Parathyroid adenoma (tissue), 2 donors: ENCODE results near the gene ACKR2.

Source experiments
- H2AFZ ChIP-seq: fragments of 300-600 bp; sonication (generic); one replicate; pipeline ENCODE4 v1.7.0; 2017; ENCODE audit warnings: antibody characterized with exemption, mild to moderate bottlenecking
- H3K27ac ChIP-seq: fragments of 300-600 bp; sonication (generic); one replicate; pipeline ENCODE4 v1.7.0; 2017
- H3K27me3 ChIP-seq: fragments of 300-600 bp; sonication (generic); one replicate; pipeline ENCODE4 v1.7.0; 2017; ENCODE audit warnings: low read length; ENCODE audit not compliant: control insufficient read depth, insufficient read depth
- H3K36me3 ChIP-seq: fragments of 300-600 bp; sonication (generic); one replicate; pipeline ENCODE4 v1.7.0; 2017; ENCODE audit warnings: low read length; ENCODE audit not compliant: control insufficient read depth, insufficient read depth
- H3K4me1 ChIP-seq: fragments of 300-600 bp; sonication (generic); one replicate; pipeline ENCODE4 v1.7.0; 2017; ENCODE audit warnings: control low read depth
- H3K4me2 ChIP-seq: fragments of 300-600 bp; sonication (generic); one replicate; pipeline ENCODE4 v1.7.0; 2017; ENCODE audit warnings: low read length
- H3K4me3 ChIP-seq: fragments of 300-600 bp; sonication (generic); one replicate; pipeline ENCODE4 v1.7.0; 2017; ENCODE audit warnings: low read depth, low read length
- H3K79me2 ChIP-seq: fragments of 300-600 bp; sonication (generic); one replicate; pipeline ENCODE4 v1.7.0; 2017; ENCODE audit warnings: control low read depth
- H3K9ac ChIP-seq: fragments of 300-600 bp; sonication (generic); one replicate; pipeline ENCODE4 v1.7.0; 2017; ENCODE audit warnings: mild to moderate bottlenecking
- H3K9me3 ChIP-seq: fragments of 300-600 bp; sonication (generic); one replicate; pipeline ENCODE4 v1.7.0; 2017; ENCODE audit warnings: low read length; ENCODE audit not compliant: control insufficient read depth
- CTCF ChIP-seq: fragments of 300-600 bp; sonication (generic); IDR thresholded peaks from one replicate; pipeline ENCODE4 v1.7.0; 2017; ENCODE audit warnings: antibody characterized with exemption, mild to moderate bottlenecking
- donor health status: primary hyperparathyroidism.

Gene ACKR2

GRCh38 chr3:42844815-42845214, 35.6 kb downstream of the ACKR2 start:
- TF ChIP-seq CTCF: no peak
- no peak overlapping the region for H3K27ac ChIP-seq
- H2AFZ ChIP-seq: no peak overlapping the region
- no peak overlapping the region for H3K4me3 ChIP-seq
- H3K27me3 ChIP-seq: no peaks in the 10 kb centered on the region
- no peaks in the 10 kb centered on the region for H3K4me1 ChIP-seq
- H3K36me3 ChIP-seq: no peaks in the 10 kb centered on the region
- H3K4me2 ChIP-seq: no peak overlapping the region
- H3K9me3 ChIP-seq: no peaks in the 10 kb centered on the region
- no peak overlapping the region for H3K9ac ChIP-seq
- H3K79me2 ChIP-seq: no peaks in the 10 kb centered on the region

GRCh38 chr3:42846685-42847522, 37.7 kb downstream of the ACKR2 start:
- no peaks in the 10 kb centered on the region for H3K36me3 ChIP-seq
- H3K27me3 ChIP-seq: no peaks in the 10 kb centered on the region
- no peak overlapping the region for H3K4me3 ChIP-seq
- no peak overlapping the region for H3K9ac ChIP-seq
- no peak overlapping the region for H3K27ac ChIP-seq
- H3K4me2 ChIP-seq: no peak overlapping the region
- no peak for TF ChIP-seq CTCF
- H3K9me3 ChIP-seq: no peaks in the 10 kb centered on the region
- H2AFZ ChIP-seq: no peak overlapping the region
- H3K4me1 ChIP-seq: no peaks in the 10 kb centered on the region
- H3K79me2 ChIP-seq: no peaks in the 10 kb centered on the region

GRCh38 chr3:42847731-42848130, 38.5 kb downstream of the ACKR2 start:
- H3K4me1 ChIP-seq: no peaks in the 10 kb centered on the region
- no peak overlapping the region for H3K27ac ChIP-seq
- no peak overlapping the region for H3K9ac ChIP-seq
- no peaks in the 10 kb centered on the region for H3K9me3 ChIP-seq
- no peak for TF ChIP-seq CTCF
- no peak overlapping the region for H3K4me3 ChIP-seq
- no peaks in the 10 kb centered on the region for H3K27me3 ChIP-seq
- no peaks in the 10 kb centered on the region for H3K36me3 ChIP-seq
- H3K79me2 ChIP-seq: no peaks in the 10 kb centered on the region
- no peak overlapping the region for H3K4me2 ChIP-seq
- no peak overlapping the region for H2AFZ ChIP-seq

GRCh38 chr3:42849017-42849416, 39.8 kb downstream of the ACKR2 start:
- Histone ChIP-seq H3K79me2 (no peaks in the 10 kb centered on the region), H3K9ac (no peak overlapping the region), H3K4me2 (no peak overlapping the region), H3K36me3 (no peaks in the 10 kb centered on the region), H3K4me3 (no peak overlapping the region), H3K9me3 (no peaks in the 10 kb centered on the region), H3K27ac (no peak overlapping the region), H2AFZ (no peak overlapping the region), H3K4me1 (no peaks in the 10 kb centered on the region), H3K27me3 (no peaks in the 10 kb centered on the region)
- TF ChIP-seq CTCF: no peak

GRCh38 chr3:42850263-42850662, 41.0 kb downstream of the ACKR2 start:
- H3K27ac ChIP-seq: no peak overlapping the region
- no peak overlapping the region for H3K4me3 ChIP-seq
- no peak overlapping the region for H3K9ac ChIP-seq
- H3K79me2 ChIP-seq: no peaks in the 10 kb centered on the region
- no peak overlapping the region for H2AFZ ChIP-seq
- TF ChIP-seq CTCF: no peak
- no peaks in the 10 kb centered on the region for H3K9me3 ChIP-seq
- H3K4me2 ChIP-seq: no peak overlapping the region
- H3K4me1 ChIP-seq: no peaks in the 10 kb centered on the region
- H3K27me3 ChIP-seq: no peaks in the 10 kb centered on the region
- H3K36me3 ChIP-seq: no peaks in the 10 kb centered on the region
